ENCODE data around the gene PNPO. TPM values are rescaled to one million over a fixed set of nuclear protein-coding genes. Genes with fewer than 3 reads are reported as not detected.

PNPO gene
- total and polyA plus RNA-seq, 2 of the 8 experiments (the other 6 are each of a cell fraction or from before 2014, with no cell fraction given) = 7.0 to 8.1 TPM

- TF ChIP-seq RXRA (IDR thresholded peaks at IDR 0.05; ENCODE audit: insufficient read depth, low read depth, low read length) = no peak
These were observed 15.6 kb downstream of the PNPO start (continued) for GRCh38 chr17:47956791-47957590.

All from H1 (cell line).